Measurements from ENCODE around the gene TTC16. TPM values are rescaled to one million over a fixed set of nuclear protein-coding genes. Genes with fewer than 3 reads are reported as not detected.

Gene TTC16
- total RNA-seq, 1 experiment from 2014 or later = 0.11 TPM

DNA sequence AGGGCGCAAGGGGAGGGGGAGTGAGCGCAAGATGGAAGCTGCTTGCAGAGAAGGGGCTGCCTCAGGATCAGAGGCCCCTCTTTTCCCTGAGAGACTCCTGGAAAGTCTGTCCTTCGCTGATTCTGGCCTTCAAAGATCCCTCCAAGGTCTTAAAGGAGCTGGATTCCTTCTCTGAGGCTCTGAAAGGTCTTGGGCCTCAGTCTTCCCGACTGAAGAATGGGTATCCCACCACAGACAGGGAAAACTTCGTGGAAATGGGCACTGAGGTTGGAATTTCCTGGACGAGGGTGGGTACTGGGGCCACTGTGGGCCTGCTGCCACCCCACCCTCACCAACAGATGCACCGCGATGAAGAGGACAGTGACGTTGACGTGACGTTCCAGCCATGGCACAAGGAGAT is 3.5 kb upstream of the TTC16 start:
- in situ Hi-C loops (cut with HindIII; ENCODE audit: low pct_unique_long_range_greater_than_20kb, low sequenced_read_pairs) = no loop called here

DNA sequence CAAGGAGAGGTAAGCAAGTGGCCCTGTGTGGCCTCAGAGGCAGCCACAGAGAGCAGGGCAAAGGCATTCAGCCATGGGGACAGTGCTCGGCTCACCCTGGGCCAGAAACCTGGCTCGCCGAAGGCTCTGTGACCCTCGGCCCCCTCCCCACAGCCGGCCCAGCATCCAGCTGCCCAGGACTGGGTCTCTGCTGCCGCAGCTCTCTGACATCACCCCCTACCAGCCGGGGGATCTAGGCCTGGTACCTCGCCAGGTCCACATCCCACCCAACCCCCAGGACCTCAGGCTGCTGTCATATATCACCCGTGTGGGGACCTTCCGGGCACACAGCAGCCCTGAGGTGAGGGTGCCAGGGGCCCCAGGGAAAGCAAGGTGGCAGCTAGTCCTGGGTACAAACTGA is 3.0 kb upstream of the TTC16 start:
- no peak for DNase-seq (ENCODE audit: low read depth, low spot score)
- in situ Hi-C loops (cut with HindIII; ENCODE audit: low pct_unique_long_range_greater_than_20kb, low sequenced_read_pairs) = no loop called here

More for the DNA sequence above, 3.5 kb upstream of the TTC16 start:
- no peak for DNase-seq (ENCODE audit: low read depth, low spot score)

GRCh38 chr9:127714020-127714750 is 1.7 kb upstream of the TTC16 start:
- in situ Hi-C loops (cut with HindIII; ENCODE audit: low pct_unique_long_range_greater_than_20kb, low sequenced_read_pairs) = no loop called here
- DNase-seq (ENCODE audit: low read depth, low spot score) = no peak

GRCh38 chr9:127714951-127715469 is 869 bp upstream of the TTC16 start:
- DNase-seq (ENCODE audit: low read depth, low spot score) = no peak
- in situ Hi-C loops (cut with HindIII; ENCODE audit: low pct_unique_long_range_greater_than_20kb, low sequenced_read_pairs) = no loop called here

- in situ Hi-C loops (cut with HindIII; ENCODE audit: low pct_unique_long_range_greater_than_20kb, low sequenced_read_pairs) = no loop called here
- no peak for DNase-seq (ENCODE audit: low read depth, low spot score)
These were observed 533 bp downstream of the TTC16 start for GRCh38 chr9:127716412-127716811.

DNA sequence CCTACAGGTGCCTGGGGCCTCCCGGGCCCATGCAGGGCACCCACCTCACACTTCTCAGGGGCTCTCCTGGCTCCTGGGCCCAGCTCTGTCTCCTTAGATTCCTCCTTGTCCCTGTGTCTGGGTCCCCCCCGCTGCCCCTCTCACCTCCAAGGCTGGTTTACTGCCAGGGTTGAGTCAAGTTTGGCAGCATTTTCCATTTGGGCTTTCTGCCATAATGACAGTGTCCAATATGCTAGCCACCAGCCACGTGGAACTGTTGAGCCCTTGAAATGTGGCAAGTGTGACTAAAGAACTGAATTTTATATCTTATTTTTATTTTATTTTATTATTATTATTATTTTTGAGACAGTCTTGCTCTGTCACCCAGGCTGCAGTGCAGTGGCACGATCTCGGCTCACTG is 1.9 kb downstream of the TTC16 start:
- no peak for DNase-seq (ENCODE audit: low read depth, low spot score)
- in situ Hi-C loops (cut with HindIII; ENCODE audit: low pct_unique_long_range_greater_than_20kb, low sequenced_read_pairs) = no loop called here

DNA sequence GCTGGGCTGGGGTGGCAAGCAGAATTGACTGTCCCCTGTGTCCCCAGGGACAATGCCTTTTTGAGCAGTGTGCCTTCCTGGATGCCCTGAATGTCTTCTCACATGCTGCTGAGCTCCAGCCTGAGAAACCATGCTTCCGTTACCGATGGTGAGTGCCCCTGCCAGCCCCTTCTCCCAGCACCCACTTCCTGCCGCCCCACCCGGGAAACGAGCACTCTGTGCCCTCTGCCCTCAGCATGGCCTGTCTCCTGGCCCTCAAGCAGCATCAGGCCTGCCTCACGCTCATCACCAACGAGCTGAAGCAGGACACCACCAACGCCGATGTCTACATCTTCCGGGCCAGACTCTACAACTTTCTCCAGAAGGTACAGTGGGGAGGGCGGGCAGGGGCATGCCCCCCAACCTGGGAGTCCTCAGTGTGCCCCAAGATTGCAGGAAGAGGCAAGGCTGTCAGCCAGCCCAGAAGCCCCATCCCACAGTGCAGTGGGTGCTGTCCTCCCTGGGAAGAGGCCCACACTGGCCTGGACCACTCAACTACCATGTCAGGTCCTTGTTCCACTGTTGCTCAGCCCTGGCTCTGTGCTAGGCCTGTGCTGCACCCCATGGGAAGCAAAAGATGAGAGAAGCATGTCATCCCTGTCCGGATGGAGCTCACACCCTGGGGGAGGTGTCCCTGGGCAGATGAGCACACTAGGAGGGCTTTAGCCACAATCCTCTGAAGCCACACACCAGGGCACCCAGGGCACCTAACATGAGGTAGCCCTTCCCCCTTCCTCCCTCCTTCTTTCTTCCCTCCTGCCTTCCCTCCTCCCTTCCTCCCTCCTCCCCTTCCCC is 4.4 kb downstream of the TTC16 start:
- in situ Hi-C loops (cut with HindIII; ENCODE audit: low pct_unique_long_range_greater_than_20kb, low sequenced_read_pairs) = no loop called here
- DNase-seq (ENCODE audit: low read depth, low spot score) = no peak

DNA sequence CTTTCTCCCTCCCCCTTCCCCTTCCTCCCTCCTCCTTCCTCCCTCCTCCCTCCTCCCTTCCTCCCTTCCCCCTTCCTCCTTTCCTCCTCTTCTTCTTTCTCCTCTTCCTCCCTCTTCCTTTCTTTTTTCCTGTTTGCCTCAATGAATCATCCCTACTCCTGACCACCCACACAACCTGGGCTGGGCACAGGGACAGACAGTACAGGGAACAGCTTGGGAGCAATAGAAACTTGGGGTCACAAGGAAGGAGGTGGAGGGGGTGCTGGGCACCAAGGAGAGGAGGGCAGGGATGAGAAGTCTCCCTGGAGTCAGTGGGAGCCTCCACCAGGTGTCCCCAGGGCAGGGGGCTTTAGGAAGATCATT is 5.0 kb downstream of the TTC16 start:
- DNase-seq (ENCODE audit: low read depth, low spot score) = no peak
- in situ Hi-C loops (cut with HindIII; ENCODE audit: low pct_unique_long_range_greater_than_20kb, low sequenced_read_pairs) = no loop called here

GRCh38 chr9:127721391-127721821 is 5.5 kb downstream of the TTC16 start:
- in situ Hi-C loops (cut with HindIII; ENCODE audit: low pct_unique_long_range_greater_than_20kb, low sequenced_read_pairs) = no loop called here
- DNase-seq (ENCODE audit: low read depth, low spot score) = no peak

- no peak for DNase-seq (ENCODE audit: low read depth, low spot score)
- in situ Hi-C loops (cut with HindIII; ENCODE audit: low pct_unique_long_range_greater_than_20kb, low sequenced_read_pairs) = no loop called here
These were observed 6.3 kb downstream of the TTC16 start for GRCh38 chr9:127722055-127722745.

DNA sequence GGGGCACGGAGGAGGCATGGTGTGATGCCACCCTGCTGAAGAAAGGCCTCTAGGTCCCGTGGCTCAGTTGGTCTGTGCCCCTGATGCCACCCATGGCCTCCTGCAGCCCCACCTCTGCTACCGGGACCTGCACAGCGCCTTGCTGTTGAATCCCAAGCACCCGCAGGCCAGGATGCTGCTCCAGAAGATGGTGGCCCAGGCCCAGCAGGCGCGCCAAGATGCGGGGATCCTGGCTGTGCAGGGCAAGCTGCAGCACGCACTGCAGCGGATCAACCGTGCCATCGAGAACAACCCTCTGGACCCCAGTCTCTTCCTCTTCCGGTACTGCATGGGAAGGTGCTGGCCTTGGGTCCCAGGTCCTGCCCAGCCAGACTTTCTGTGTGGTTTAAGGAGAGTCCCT is 7.1 kb downstream of the TTC16 start:
- in situ Hi-C loops (cut with HindIII; ENCODE audit: low pct_unique_long_range_greater_than_20kb, low sequenced_read_pairs) = no loop called here
- DNase-seq (ENCODE audit: low read depth, low spot score) = no peak

- no peak for DNase-seq (ENCODE audit: low read depth, low spot score)
- in situ Hi-C loops (cut with HindIII; ENCODE audit: low pct_unique_long_range_greater_than_20kb, low sequenced_read_pairs) = no loop called here
These were observed 7.6 kb downstream of the TTC16 start for GRCh38 chr9:127723444-127723843.

- no peak for DNase-seq (ENCODE audit: low read depth, low spot score)
- in situ Hi-C loops (cut with HindIII; ENCODE audit: low pct_unique_long_range_greater_than_20kb, low sequenced_read_pairs) = no loop called here
These were observed 8.1 kb downstream of the TTC16 start for GRCh38 chr9:127724012-127724411.

- no peak for DNase-seq (ENCODE audit: low read depth, low spot score)
- in situ Hi-C loops (cut with HindIII; ENCODE audit: low pct_unique_long_range_greater_than_20kb, low sequenced_read_pairs) = no loop called here
These were observed 11.0 kb downstream of the TTC16 start for GRCh38 chr9:127726871-127727270.

GRCh38 chr9:127728808-127729207 is 12.9 kb downstream of the TTC16 start:
- no peak for DNase-seq (ENCODE audit: low read depth, low spot score)
- in situ Hi-C loops (cut with HindIII; ENCODE audit: low pct_unique_long_range_greater_than_20kb, low sequenced_read_pairs) = no loop called here

- no peak for DNase-seq (ENCODE audit: low read depth, low spot score)
- in situ Hi-C loops (cut with HindIII; ENCODE audit: low pct_unique_long_range_greater_than_20kb, low sequenced_read_pairs) = no loop called here
These were observed 13.8 kb downstream of the TTC16 start for GRCh38 chr9:127729522-127730256.

DNA sequence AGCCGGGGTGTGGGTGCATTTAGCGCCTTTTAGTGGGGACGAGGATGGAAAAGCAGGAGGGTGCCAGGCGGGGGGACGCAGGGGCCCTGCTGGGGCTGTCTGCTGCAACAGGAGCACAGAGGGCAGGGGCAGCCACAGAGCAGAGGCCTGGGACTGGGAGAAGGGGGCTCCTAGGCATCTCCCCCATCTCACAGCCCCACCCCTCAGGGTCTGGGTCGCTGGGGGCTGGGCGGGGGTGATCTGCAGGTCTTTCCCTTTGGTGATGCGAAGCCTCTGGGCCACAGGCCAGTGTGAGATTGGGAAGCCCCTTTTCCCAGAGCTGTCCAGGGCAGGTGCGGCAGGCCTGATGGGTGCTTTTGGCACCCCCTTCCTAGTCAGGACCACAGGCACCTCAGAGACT is 14.4 kb downstream of the TTC16 start:
- in situ Hi-C loops (cut with HindIII; ENCODE audit: low pct_unique_long_range_greater_than_20kb, low sequenced_read_pairs) = no loop called here
- DNase-seq (ENCODE audit: low read depth, low spot score) = no peak
